HepG2 (cell line): ENCODE data around the gene ZNF697.

Experiments
- ATF3 ChIP-seq: sonication (generic); formaldehyde crosslinking; IDR thresholded peaks from 2 replicates; pipeline ENCODE4 v1.4.0; 2020; ENCODE audit warnings: missing genetic modification reagents
- TF ChIP-seq, protein P1 (sequence below): sonication (generic); formaldehyde crosslinking; IDR thresholded peaks from 2 replicates; pipeline ENCODE4 v1.5.0; 2020; ENCODE audit warnings: mild to moderate bottlenecking, missing genetic modification reagents, moderate library complexity

DNA sequence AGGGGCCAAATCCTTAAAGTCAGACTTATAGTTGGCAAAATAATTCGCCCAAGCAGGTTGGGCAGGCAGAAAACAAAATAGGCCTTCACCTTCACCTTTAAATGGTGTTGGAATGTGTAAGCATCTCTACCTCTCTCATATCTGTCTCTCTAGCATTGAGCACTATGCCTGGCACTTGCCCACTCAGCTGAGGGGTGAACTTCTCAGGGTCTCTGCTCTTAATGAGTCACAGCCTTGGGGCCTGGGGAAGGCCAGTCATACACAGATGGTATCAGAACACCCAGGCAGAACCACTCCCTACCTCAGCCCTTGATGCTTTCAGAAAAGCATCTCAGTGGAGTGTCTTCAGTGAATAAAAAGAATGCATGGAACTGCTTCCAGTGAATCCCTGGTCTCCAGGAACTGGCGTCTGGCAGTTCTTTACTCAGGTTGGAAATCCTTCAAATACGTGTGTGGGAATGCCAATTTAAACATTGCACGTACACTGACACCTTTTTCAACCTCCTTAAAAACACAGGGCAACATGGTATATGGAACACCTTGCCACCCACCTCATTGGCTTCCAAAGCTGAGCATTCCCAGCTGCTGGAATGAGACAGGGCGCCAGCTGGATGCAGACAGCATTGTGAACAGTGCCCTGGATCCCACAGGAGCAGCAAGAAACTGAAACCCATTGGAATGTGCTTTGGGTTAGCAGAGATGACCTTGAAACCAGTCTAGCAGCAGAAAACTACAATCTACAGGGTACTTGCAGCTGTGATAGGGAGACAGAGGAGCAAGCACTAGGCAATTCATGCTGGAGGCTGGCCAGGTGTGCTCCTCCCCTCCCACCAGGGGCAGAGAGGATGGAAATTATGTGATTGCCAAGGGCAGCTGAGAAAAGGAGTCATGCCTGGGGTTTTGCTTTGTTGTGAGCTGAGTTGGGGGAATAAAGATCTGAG is 30.0 kb downstream of the ZNF697 start:
- no peak for TF ChIP-seq ATF3
- TF ChIP-seq, protein P1, sequence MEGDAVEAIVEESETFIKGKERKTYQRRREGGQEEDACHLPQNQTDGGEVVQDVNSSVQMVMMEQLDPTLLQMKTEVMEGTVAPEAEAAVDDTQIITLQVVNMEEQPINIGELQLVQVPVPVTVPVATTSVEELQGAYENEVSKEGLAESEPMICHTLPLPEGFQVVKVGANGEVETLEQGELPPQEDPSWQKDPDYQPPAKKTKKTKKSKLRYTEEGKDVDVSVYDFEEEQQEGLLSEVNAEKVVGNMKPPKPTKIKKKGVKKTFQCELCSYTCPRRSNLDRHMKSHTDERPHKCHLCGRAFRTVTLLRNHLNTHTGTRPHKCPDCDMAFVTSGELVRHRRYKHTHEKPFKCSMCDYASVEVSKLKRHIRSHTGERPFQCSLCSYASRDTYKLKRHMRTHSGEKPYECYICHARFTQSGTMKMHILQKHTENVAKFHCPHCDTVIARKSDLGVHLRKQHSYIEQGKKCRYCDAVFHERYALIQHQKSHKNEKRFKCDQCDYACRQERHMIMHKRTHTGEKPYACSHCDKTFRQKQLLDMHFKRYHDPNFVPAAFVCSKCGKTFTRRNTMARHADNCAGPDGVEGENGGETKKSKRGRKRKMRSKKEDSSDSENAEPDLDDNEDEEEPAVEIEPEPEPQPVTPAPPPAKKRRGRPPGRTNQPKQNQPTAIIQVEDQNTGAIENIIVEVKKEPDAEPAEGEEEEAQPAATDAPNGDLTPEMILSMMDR: no peak
